Left lung (tissue), 10 donors: Measurements from ENCODE around the gene OTUB2. TPM values are rescaled to one million over a fixed set of nuclear protein-coding genes. Genes with fewer than 3 reads are reported as not detected.

Experiments
- ATAC-seq: fragments of 200-7000 bp; cut with Tn5 transposase; one replicate; pipeline ENCODE4 v1.9.1; 2020; ENCODE audit warnings: moderate library complexity
- DNase-seq, 4 donors: peaks; one replicate each; pipeline ENCODE4 v3.0.0-alpha.2; 2013 to 2020
- H3K27ac ChIP-seq, 2 donors: fragments of 200-600 bp; sonication (generic) in 1 of 2; one replicate each; pipeline versions ENCODE4 v1.5.0 to v1.8.0; 2020 to 2021
- H3K27me3 ChIP-seq, 2 donors: fragments of 200-600 bp; sonication (generic) in 1 of 2; one replicate each; pipeline versions ENCODE4 v1.5.0 to v1.8.0; 2020 to 2021
- H3K36me3 ChIP-seq, 2 donors: fragments of 200-600 bp; sonication (generic) in 1 of 2; one replicate each; pipeline versions ENCODE4 v1.5.0 to v1.8.0; 2020 to 2021
- H3K4me1 ChIP-seq, 2 donors: fragments of 200-600 bp; one replicate each; pipeline ENCODE4 v1.8.0; 2021
- H3K4me3 ChIP-seq, 2 donors: fragments of 200-600 bp; sonication (generic) in 1 of 2; one replicate each; pipeline versions ENCODE4 v1.5.0 to v1.8.0; 2020 to 2021; ENCODE audit warnings: mild to moderate bottlenecking in 1 of 2
- H3K9me3 ChIP-seq, 2 donors: fragments of 200-600 bp; sonication (generic) in 1 of 2; one replicate each; pipeline versions ENCODE4 v1.5.0 to v1.8.0; 2020 to 2021
- intact Hi-C, 2 donors: fragments of 100-400 bp; cut with DNase I; formaldehyde crosslinking; loops; one replicate each; pipeline versions ENCODE4 v1.11.2 to v1.14.2; 2022
- polyA plus RNA-seq, 6 donors: library from polyadenylated mRNA; unstranded; fragments of 120-200 nt; gene quantifications; one replicate each; pipeline ENCODE4 v1.2.1, GENCODE V29; 2013; ENCODE audit not compliant: insufficient read length in 6 of 6
- total RNA-seq, 2 donors: library from RNA; stranded (reverse); fragmentation: NEBNext Ultra II Directional; extraction: Animal tissue kit (Norgen Biotek cat#: 25700); gene quantifications; one replicate each; pipeline ENCODE4 v1.2.1, GENCODE V29; 2021
- TF ChIP-seq, protein P1 (sequence below), 2 donors: fragments of 200-600 bp; sonication (generic) in 1 of 2; IDR thresholded peaks; one replicate each; pipeline versions ENCODE4 v1.5.0 to v1.8.0; 2021; ENCODE audit warnings: antibody characterized with exemption in 2 of 2
- donor health status: DM: no; HTN: yes; CAD: no.
- donor health status: DM: no; HTN: no; CAD: no.

The OTUB2 gene
- total and polyA plus RNA-seq, 8 donors = 1.2 to 5.4 (median 3.9) TPM

DNA sequence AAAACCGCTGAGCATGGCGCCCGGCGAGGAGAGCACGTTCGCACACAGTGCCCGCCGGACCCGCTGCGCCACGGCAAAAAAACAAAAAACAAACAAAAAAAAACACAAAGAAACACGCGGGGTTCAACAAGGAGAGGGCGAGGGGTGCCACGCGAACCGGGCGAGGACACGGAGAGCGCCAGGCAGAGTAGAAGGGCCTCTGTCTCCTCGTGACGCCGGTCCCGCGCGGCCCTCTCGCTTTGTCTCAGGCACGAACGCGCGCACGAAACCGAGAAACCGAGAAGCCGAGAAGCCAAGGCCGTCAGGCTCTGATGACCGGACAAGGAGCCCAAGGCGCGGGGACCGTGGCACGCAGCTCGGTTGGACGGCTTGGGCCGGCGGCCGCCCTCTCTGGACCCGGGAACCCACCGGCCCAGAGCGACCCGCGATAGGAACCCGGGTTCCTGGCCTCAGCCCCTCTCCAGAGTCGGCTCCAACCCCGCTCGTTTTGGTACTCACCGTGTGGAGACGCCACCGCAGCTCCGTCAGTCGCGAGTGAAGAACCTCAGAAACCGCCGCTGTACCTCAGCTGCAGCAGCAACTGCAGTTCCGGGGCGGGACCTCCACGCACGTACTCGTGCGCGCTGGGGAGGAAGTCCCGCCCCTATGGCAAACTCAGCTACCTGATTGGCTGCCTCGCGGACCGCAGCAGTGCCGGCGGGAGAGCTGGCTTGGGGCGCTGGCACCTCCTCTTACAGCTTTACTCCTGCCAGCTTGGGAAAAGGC, 54.7 kb downstream of the OTUB2 start, which contains the start of the genes DDX24 and IFI27L1:
TSS of gene DDX24 (minus strand) at position 582 of the 765 bp plus-strand sequence. CDS start 1,460 bp downstream, outside the sequence.
TSS of gene IFI27L1 (plus strand) at position 690 of the 765 bp plus-strand sequence. CDS start 15,628 bp downstream, outside the sequence.
- Histone ChIP-seq H3K9me3 (peaks cover 0 to 3% of the 10 kb centered on the region in 2 donors), H3K4me1 (peaks cover 32 to 51% of the 10 kb centered on the region in 2 donors), H3K36me3 (no peaks in the 10 kb centered on the region), H3K27me3 (no peaks in the 10 kb centered on the region), H3K27ac (peak within 1 kb of the TSS; percentile 90 to 94), H3K4me3 (peak within 1 kb of the TSS; percentile 90 to 91)
- DNase-seq (peak; percentile 93 to 98 (median 98)), ATAC-seq (peak; percentile 100)
- intact Hi-C loops = no loop called here
- TF ChIP-seq, protein P1, sequence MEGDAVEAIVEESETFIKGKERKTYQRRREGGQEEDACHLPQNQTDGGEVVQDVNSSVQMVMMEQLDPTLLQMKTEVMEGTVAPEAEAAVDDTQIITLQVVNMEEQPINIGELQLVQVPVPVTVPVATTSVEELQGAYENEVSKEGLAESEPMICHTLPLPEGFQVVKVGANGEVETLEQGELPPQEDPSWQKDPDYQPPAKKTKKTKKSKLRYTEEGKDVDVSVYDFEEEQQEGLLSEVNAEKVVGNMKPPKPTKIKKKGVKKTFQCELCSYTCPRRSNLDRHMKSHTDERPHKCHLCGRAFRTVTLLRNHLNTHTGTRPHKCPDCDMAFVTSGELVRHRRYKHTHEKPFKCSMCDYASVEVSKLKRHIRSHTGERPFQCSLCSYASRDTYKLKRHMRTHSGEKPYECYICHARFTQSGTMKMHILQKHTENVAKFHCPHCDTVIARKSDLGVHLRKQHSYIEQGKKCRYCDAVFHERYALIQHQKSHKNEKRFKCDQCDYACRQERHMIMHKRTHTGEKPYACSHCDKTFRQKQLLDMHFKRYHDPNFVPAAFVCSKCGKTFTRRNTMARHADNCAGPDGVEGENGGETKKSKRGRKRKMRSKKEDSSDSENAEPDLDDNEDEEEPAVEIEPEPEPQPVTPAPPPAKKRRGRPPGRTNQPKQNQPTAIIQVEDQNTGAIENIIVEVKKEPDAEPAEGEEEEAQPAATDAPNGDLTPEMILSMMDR (IDR thresholded peaks at IDR 0.05) = no peak

DNA sequence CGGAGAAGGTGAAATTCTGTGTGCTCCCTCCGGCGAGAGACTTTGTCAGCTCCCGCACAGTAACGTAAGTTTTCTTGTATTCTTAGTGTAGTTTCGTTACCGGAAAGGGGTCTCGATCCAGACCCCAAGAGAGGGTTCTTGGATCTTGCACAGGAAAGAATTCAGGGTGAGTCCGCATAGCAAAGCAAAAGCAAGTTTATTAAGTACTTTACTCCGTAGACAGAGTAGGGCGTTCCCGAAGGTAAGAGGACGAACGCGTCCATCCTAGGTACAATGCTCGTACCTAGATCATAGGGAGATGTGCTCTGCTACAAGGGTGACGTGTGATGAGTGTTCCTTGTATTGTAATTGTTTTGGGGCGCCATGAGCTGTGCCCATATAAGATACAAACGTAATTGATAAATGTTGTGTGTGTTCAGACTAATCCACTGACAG, 55.3 kb downstream of the OTUB2 start:
- Histone ChIP-seq H3K4me1 (peaks cover 32 to 45% of the 10 kb centered on the region in 2 donors), H3K4me3 (peak overlapping the region; percentile 90 to 91), H3K27me3 (no peaks in the 10 kb centered on the region), H3K36me3 (no peaks in the 10 kb centered on the region), H3K9me3 (no peaks in the 10 kb centered on the region), H3K27ac (peak overlapping the region; percentile 90 to 94)
- DNase-seq = no peak
- intact Hi-C loops = no loop called here
- ATAC-seq = peak; percentile 53
- TF ChIP-seq, protein P1 (IDR thresholded peaks at IDR 0.05) = no peak

DNA sequence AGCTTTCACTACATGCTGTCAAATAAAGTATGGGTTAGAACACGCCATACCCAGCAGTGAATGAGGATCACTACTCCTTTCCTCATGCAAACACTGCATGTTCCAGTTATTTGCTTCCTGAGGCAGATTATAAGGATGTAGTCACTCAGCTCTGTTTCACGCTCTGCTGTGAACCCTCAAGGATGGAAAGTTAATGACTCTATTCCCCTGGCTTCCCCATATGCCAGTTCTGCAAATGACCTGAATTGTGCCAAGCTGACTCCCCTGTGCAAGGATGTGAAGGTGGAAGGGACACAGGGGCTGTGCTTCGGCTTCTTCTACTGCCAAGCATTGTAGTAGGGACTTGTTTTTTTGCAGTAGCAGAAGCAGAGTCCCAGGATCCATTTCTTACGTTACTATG, 61.8 kb downstream of the OTUB2 start:
- no peaks in the 10 kb centered on the region for H3K9me3 ChIP-seq
- no peak overlapping the region for H3K27ac ChIP-seq
- DNase-seq (no peak), ATAC-seq (no peak)
- no peaks in the 10 kb centered on the region for H3K27me3 ChIP-seq
- TF ChIP-seq, protein P1 (IDR thresholded peaks at IDR 0.05) = no peak
- H3K36me3 ChIP-seq = no peaks in the 10 kb centered on the region
- H3K4me1 ChIP-seq = no peaks in the 10 kb centered on the region
- H3K4me3 ChIP-seq = no peak overlapping the region
- intact Hi-C loops = no loop called here

DNA sequence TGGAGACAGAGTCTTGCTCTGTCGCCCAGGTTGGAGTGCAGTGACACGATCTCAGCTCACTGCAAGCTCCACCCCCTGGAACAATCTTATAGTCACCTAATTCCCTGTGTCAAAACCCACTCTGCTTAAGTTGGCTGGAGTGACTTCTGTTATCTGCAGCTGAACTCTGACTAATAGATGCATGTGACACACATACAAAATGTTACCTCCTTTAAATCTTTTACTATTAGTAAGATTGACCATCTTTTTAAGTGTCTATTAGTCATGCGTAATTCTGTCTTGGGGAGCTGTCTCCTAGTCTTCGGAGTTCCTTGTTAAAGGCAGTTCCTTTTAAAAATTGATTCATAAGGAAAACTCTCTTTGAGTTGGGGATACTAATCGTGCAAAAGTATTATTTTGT, 62.4 kb downstream of the OTUB2 start:
- no peaks in the 10 kb centered on the region for H3K9me3 ChIP-seq
- DNase-seq (no peak), ATAC-seq (no peak)
- TF ChIP-seq, protein P1 (IDR thresholded peaks at IDR 0.05) = no peak
- H3K27ac ChIP-seq = no peak overlapping the region
- H3K27me3 ChIP-seq = no peaks in the 10 kb centered on the region
- no peaks in the 10 kb centered on the region for H3K4me1 ChIP-seq
- no peak overlapping the region for H3K4me3 ChIP-seq
- H3K36me3 ChIP-seq = no peaks in the 10 kb centered on the region
- intact Hi-C loops = no loop called here

DNA sequence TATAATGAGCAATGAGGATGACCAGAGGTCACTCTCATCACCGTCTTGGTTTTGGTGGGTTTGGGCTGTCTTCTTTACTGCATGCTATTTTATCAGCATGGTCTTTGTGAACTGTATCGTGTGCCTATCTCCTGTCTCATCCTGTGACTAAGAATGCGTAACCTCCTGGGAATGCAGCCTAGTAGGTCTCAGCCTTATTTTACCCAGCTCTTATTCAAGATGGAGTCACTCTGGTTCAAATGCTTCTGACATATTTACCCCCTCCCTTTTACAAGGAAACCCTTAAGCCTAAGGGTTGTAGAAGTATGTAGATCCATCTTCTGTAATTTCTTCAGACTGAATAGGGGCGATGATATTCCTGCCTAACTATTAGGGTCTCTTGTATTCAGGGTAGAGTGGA, 63.3 kb downstream of the OTUB2 start:
- ATAC-seq (no peak), DNase-seq (no peak)
- H3K4me1 ChIP-seq = no peaks in the 10 kb centered on the region
- H3K36me3 ChIP-seq = no peaks in the 10 kb centered on the region
- H3K9me3 ChIP-seq = no peaks in the 10 kb centered on the region
- H3K4me3 ChIP-seq = no peak overlapping the region
- intact Hi-C loops = no loop called here
- H3K27ac ChIP-seq = no peak overlapping the region
- no peaks in the 10 kb centered on the region for H3K27me3 ChIP-seq
- TF ChIP-seq, protein P1 (IDR thresholded peaks at IDR 0.05) = no peak
